ENCODE data around the gene ADCYAP1. TPM values are rescaled to one million over a fixed set of nuclear protein-coding genes. Genes with fewer than 3 reads are reported as not detected.

ADCYAP1 gene
- total and polyA plus RNA-seq, 8 donors, result 0.25 to 8.1 (median 1.4) TPM; not detected in 3

- Histone ChIP-seq H3K4me3 (no peak overlapping the region), H3K9me3 (peaks cover 0 to 4% (median 0%) of the 10 kb centered on the region in 4 donors), H3K4me1 (peaks cover 36 to 42% (median 40%) of the 10 kb centered on the region in 4 donors), H3K36me3 (no peaks in the 10 kb centered on the region), H3K27ac (no peak overlapping the region), H3K27me3 (peaks cover 36 to 97% (median 65%) of the 10 kb centered on the region in 3 donors)
- 44 to 54% (median 45%) methylated on average over 5 of the region's 5 CpGs for WGBS, 5 donors
- TF ChIP-seq POLR2A (IDR thresholded peaks at IDR 0.05) (no peak), CTCF (IDR thresholded peaks at IDR 0.05) (no peak), POLR2AphosphoS5 (IDR thresholded peaks at IDR 0.05) (no peak), EP300 (IDR thresholded peaks at IDR 0.05) (no peak)
- intact Hi-C loops (cut with DNase I; ENCODE audit: low total_unique reads), result no loop called here
- DNase-seq, result no peak
Measured at GRCh38 chr18:910247-910646, 5.6 kb downstream of the ADCYAP1 start.

- WGBS, 5 donors, result 7 to 22% (median 12%) methylated on average over 2 of the region's 2 CpGs
- H3K27ac ChIP-seq, result no peak overlapping the region
- no peaks in the 10 kb centered on the region for H3K36me3 ChIP-seq
- H3K4me3 ChIP-seq, result no peak overlapping the region
- no peak for DNase-seq
- TF ChIP-seq CTCF (IDR thresholded peaks at IDR 0.05) (no peak), EP300 (IDR thresholded peaks at IDR 0.05) (no peak), POLR2A (IDR thresholded peaks at IDR 0.05) (no peak), POLR2AphosphoS5 (IDR thresholded peaks at IDR 0.05) (no peak)
- H3K4me1 ChIP-seq, result peaks cover 31 to 35% (median 34%) of the 10 kb centered on the region in 4 donors
- intact Hi-C loops (cut with DNase I; ENCODE audit: low total_unique reads), result no loop called here
- peaks cover 0 to 4% (median 0%) of the 10 kb centered on the region in 4 donors for H3K9me3 ChIP-seq
- H3K27me3 ChIP-seq, result peaks cover 28 to 90% (median 58%) of the 10 kb centered on the region in 3 donors
Measured at GRCh38 chr18:911025-911424, 6.4 kb downstream of the ADCYAP1 start.

GRCh38 chr18:911486-911885 is 6.8 kb downstream of the ADCYAP1 start:
- Histone ChIP-seq H3K9me3 (peaks cover 0 to 4% (median 0%) of the 10 kb centered on the region in 4 donors), H3K27me3 (peaks cover 26 to 88% (median 53%) of the 10 kb centered on the region in 3 donors), H3K27ac (no peak overlapping the region), H3K4me3 (no peak overlapping the region), H3K4me1 (peaks cover 27 to 30% (median 29%) of the 10 kb centered on the region in 4 donors), H3K36me3 (no peaks in the 10 kb centered on the region)
- 14 to 32% (median 20%) methylated on average over 7 of the region's 7 CpGs for WGBS, 5 donors
- no peak for TF ChIP-seq CTCF (IDR thresholded peaks at IDR 0.05)
- no peak for TF ChIP-seq POLR2AphosphoS5 (IDR thresholded peaks at IDR 0.05)
- no peak for TF ChIP-seq POLR2A (IDR thresholded peaks at IDR 0.05)
- TF ChIP-seq EP300 (IDR thresholded peaks at IDR 0.05), result no peak
- no peak for DNase-seq
- intact Hi-C loops (cut with DNase I; ENCODE audit: low total_unique reads), result no loop called here

- no peaks in the 10 kb centered on the region for H3K36me3 ChIP-seq
- no peak overlapping the region for H3K27ac ChIP-seq
- 37 to 63% (median 59%) methylated on average over 1 of the region's 1 CpG for WGBS, 5 donors
- intact Hi-C loops (cut with DNase I; ENCODE audit: low total_unique reads), result no loop called here
- no peaks in the 10 kb centered on the region for H3K4me1 ChIP-seq
- no peaks in the 10 kb centered on the region for H3K9me3 ChIP-seq
- peaks cover 0 to 63% (median 6%) of the 10 kb centered on the region in 3 donors for H3K27me3 ChIP-seq
- DNase-seq, result no peak
- TF ChIP-seq POLR2A (IDR thresholded peaks at IDR 0.05), result no peak
- no peak for TF ChIP-seq POLR2AphosphoS5 (IDR thresholded peaks at IDR 0.05)
- TF ChIP-seq EP300 (IDR thresholded peaks at IDR 0.05), result no peak
- TF ChIP-seq CTCF (IDR thresholded peaks at IDR 0.05), result no peak
- no peak overlapping the region for H3K4me3 ChIP-seq
Measured at GRCh38 chr18:916562-916961, 11.9 kb downstream of the ADCYAP1 start.
